K562 (cell line): Measurements from ENCODE around the gene CDC42SE2.

Source experiments
- CHD4 ChIP-seq: fragments of 200-600 bp; sonication (generic); IDR thresholded peaks from 3 replicates; pipeline ENCODE4 v1.6.1; 2012; ENCODE audit warnings: low read depth, mild to moderate bottlenecking, mixed read lengths, low read length, inconsistent platforms; ENCODE audit not compliant: insufficient read depth, insufficient replicate concordance, poor library complexity, severe bottlenecking
- CREB1 ChIP-seq, 2 experiments: sonication (generic) in 1 of 2; formaldehyde crosslinking in 1 of 2; IDR thresholded peaks; 2 replicates each; pipeline versions ENCODE4 v1.6.1 to v1.8.0; 2012 to 2022; ENCODE audit warnings: inconsistent platforms in 1 of 2, mild to moderate bottlenecking in 1 of 2, missing genetic modification reagents in 1 of 2, moderate library complexity in 1 of 2
- GABPA ChIP-seq: fragments of 200-800 bp; sonication (Bioruptor generic); conservative IDR thresholded peaks from 2 replicates; pipeline ENCODE4 v1.6.1; 2016; ENCODE audit warnings: low read depth, missing genetic modification characterization, missing compliant biosample characterization
- MYBL2 ChIP-seq, 2 experiments: fragments of 450-650 bp in 1 of 2; sonication (generic) in 1 of 2; formaldehyde crosslinking in 1 of 2; IDR thresholded peaks; 2 replicates each; pipeline versions ENCODE4 v1.6.1 to v1.8.1; 2017 to 2022; ENCODE audit warnings: borderline replicate concordance in 1 of 2, inconsistent platforms in 1 of 2, low read depth in 1 of 2, mild to moderate bottlenecking in 1 of 2, missing genetic modification reagents in 1 of 2, moderate library complexity in 1 of 2
- REST ChIP-seq, 2 experiments: fragments of 450-650 bp; formaldehyde crosslinking in 1 of 2; IDR thresholded peaks; 2 replicates each; pipeline versions ENCODE4 v1.4.0 to v1.6.1; 2014 to 2020; ENCODE audit warnings: mild to moderate bottlenecking in 2 of 2, borderline replicate concordance in 1 of 2, low read depth in 1 of 2
- SMAD4 ChIP-seq: fragments of 250-450 bp; sonication (Bioruptor Pico); conservative IDR thresholded peaks from 2 replicates; pipeline ENCODE4 v1.8.0; 2021; ENCODE audit warnings: inconsistent platforms, mild to moderate bottlenecking, moderate library complexity
- TEAD2 ChIP-seq: fragments of 450-650 bp; IDR thresholded peaks from 2 replicates; pipeline ENCODE4 v1.6.1; 2016; ENCODE audit warnings: missing genetic modification characterization, control low read depth, missing compliant biosample characterization
- TGIF2 ChIP-seq: sonication (generic); formaldehyde crosslinking; IDR thresholded peaks from 2 replicates; pipeline ENCODE4 v1.8.1; 2022; ENCODE audit warnings: mild to moderate bottlenecking, missing genetic modification reagents, moderate library complexity
- TOE1 ChIP-seq, 2 experiments: fragments of 450-650 bp in 1 of 2; sonication (generic) in 1 of 2; formaldehyde crosslinking in 1 of 2; IDR thresholded peaks; 2 replicates each; pipeline versions ENCODE4 v1.7.1 to v1.8.0; 2016 to 2022; ENCODE audit warnings: borderline replicate concordance in 2 of 2, mild to moderate bottlenecking in 2 of 2, antibody characterized with exemption in 1 of 2, inconsistent platforms in 1 of 2, low read depth in 1 of 2, missing genetic modification reagents in 1 of 2, moderate library complexity in 1 of 2

GRCh38 chr5:131254741-131255140 lies 9.1 kb upstream of the CDC42SE2 start:
- TF ChIP-seq CHD4 (no peak), SMAD4 (CRISPR knock-in tag) (no peak), TGIF2 (no peak), REST (IDR thresholded peaks at IDR 0.05; ENCODE audit: borderline replicate concordance) (no peak), REST (CRISPR knock-in tag; IDR thresholded peaks at IDR 0.05; ENCODE audit: low read depth) (no peak), TOE1 (IDR thresholded peaks at IDR 0.05; ENCODE audit: borderline replicate concordance) (no peak), TOE1 (CRISPR knock-in tag; IDR thresholded peaks at IDR 0.05; ENCODE audit: borderline replicate concordance, low read depth) (no peak), GABPA (tag) (no peak), TEAD2 (no peak), CREB1 (IDR thresholded peaks at IDR 0.05) (no peak), CREB1 (CRISPR knock-in tag; IDR thresholded peaks at IDR 0.05) (no peak), MYBL2 (IDR thresholded peaks at IDR 0.05; ENCODE audit: low read depth) (no peak), MYBL2 (CRISPR knock-in tag; IDR thresholded peaks at IDR 0.05; ENCODE audit: borderline replicate concordance) (no peak)
